Upper lobe of right lung (tissue), 1 donor: Measurements from ENCODE around the gene FICD. TPM values are rescaled to one million over a fixed set of nuclear protein-coding genes. Genes with fewer than 3 reads are reported as not detected.

Experiments
- ATAC-seq: fragments of 200-7000 bp; cut with Tn5 transposase; one replicate; pipeline ENCODE4 v1.9.1; 2020; ENCODE audit warnings: mild to moderate bottlenecking, moderate library complexity
- DNase-seq: peaks from one replicate; pipeline ENCODE4 v3.0.0-alpha.2; 2020
- H3K27ac ChIP-seq: fragments of 200-600 bp; one replicate; pipeline ENCODE4 v1.8.0; 2022
- H3K27me3 ChIP-seq: fragments of 200-600 bp; one replicate; pipeline ENCODE4 v1.8.0; 2022; ENCODE audit warnings: mild to moderate bottlenecking
- H3K36me3 ChIP-seq: fragments of 200-600 bp; one replicate; pipeline ENCODE4 v1.8.0; 2022
- H3K4me1 ChIP-seq: fragments of 200-600 bp; one replicate; pipeline ENCODE4 v1.8.0; 2022
- H3K4me3 ChIP-seq: fragments of 200-600 bp; one replicate; pipeline ENCODE4 v1.8.0; 2022; ENCODE audit warnings: mild to moderate bottlenecking
- H3K9me3 ChIP-seq: fragments of 200-600 bp; one replicate; pipeline ENCODE4 v1.8.0; 2022
- intact Hi-C: fragments of 100-400 bp; cut with DNase I; formaldehyde crosslinking; loops from one replicate; pipeline ENCODE4 v1.11.0; 2022
- total RNA-seq: library from RNA; stranded (reverse); fragmentation: NEBNext Ultra II Directional; extraction: Animal tissue kit (Norgen Biotek cat#: 25700); gene quantifications from one replicate; pipeline ENCODE4 v1.2.1, GENCODE V29; 2021
- TF ChIP-seq, protein P1 (sequence below): fragments of 200-600 bp; IDR thresholded peaks from one replicate; pipeline ENCODE4 v1.8.0; 2022; ENCODE audit warnings: antibody characterized with exemption
- donor health status: DM: no; HTN: yes; CAD: no; lungs with severe emphysema.

FICD gene
- total RNA-seq, 1 donor from 2014 or later = 10.3 TPM

- H3K4me1 ChIP-seq = peaks cover 11% of the 10 kb centered on the region
- TF ChIP-seq, protein P1, sequence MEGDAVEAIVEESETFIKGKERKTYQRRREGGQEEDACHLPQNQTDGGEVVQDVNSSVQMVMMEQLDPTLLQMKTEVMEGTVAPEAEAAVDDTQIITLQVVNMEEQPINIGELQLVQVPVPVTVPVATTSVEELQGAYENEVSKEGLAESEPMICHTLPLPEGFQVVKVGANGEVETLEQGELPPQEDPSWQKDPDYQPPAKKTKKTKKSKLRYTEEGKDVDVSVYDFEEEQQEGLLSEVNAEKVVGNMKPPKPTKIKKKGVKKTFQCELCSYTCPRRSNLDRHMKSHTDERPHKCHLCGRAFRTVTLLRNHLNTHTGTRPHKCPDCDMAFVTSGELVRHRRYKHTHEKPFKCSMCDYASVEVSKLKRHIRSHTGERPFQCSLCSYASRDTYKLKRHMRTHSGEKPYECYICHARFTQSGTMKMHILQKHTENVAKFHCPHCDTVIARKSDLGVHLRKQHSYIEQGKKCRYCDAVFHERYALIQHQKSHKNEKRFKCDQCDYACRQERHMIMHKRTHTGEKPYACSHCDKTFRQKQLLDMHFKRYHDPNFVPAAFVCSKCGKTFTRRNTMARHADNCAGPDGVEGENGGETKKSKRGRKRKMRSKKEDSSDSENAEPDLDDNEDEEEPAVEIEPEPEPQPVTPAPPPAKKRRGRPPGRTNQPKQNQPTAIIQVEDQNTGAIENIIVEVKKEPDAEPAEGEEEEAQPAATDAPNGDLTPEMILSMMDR = no peak
- no peaks in the 10 kb centered on the region for H3K9me3 ChIP-seq
- H3K36me3 ChIP-seq = peaks cover 73% of the 10 kb centered on the region
- intact Hi-C loops = no loop called here
- H3K4me3 ChIP-seq = no peak overlapping the region
- H3K27me3 ChIP-seq = no peaks in the 10 kb centered on the region
- H3K27ac ChIP-seq = no peak overlapping the region
- no peak for ATAC-seq
- DNase-seq = no peak
Measured at GRCh38 chr12:108519558-108519957, 4.5 kb downstream of the FICD start.

- TF ChIP-seq, protein P1 = no peak
- intact Hi-C loops = no loop called here
- DNase-seq = no peak
- Histone ChIP-seq H3K4me3 (no peak overlapping the region), H3K4me1 (no peaks in the 10 kb centered on the region), H3K27ac (no peak overlapping the region), H3K9me3 (no peaks in the 10 kb centered on the region), H3K36me3 (peaks cover 100% of the 10 kb centered on the region), H3K27me3 (no peaks in the 10 kb centered on the region)
- no peak for ATAC-seq
Measured at GRCh38 chr12:108523365-108523764, 8.3 kb downstream of the FICD start.

GRCh38 chr12:108525681-108526080 is 10.6 kb downstream of the FICD start:
- Histone ChIP-seq H3K27me3 (no peaks in the 10 kb centered on the region), H3K4me1 (no peaks in the 10 kb centered on the region), H3K4me3 (no peak overlapping the region), H3K9me3 (no peaks in the 10 kb centered on the region), H3K27ac (no peak overlapping the region), H3K36me3 (peaks cover 100% of the 10 kb centered on the region)
- TF ChIP-seq, protein P1 = no peak
- intact Hi-C loops = no loop called here
- ATAC-seq (no peak), DNase-seq (no peak)

DNA sequence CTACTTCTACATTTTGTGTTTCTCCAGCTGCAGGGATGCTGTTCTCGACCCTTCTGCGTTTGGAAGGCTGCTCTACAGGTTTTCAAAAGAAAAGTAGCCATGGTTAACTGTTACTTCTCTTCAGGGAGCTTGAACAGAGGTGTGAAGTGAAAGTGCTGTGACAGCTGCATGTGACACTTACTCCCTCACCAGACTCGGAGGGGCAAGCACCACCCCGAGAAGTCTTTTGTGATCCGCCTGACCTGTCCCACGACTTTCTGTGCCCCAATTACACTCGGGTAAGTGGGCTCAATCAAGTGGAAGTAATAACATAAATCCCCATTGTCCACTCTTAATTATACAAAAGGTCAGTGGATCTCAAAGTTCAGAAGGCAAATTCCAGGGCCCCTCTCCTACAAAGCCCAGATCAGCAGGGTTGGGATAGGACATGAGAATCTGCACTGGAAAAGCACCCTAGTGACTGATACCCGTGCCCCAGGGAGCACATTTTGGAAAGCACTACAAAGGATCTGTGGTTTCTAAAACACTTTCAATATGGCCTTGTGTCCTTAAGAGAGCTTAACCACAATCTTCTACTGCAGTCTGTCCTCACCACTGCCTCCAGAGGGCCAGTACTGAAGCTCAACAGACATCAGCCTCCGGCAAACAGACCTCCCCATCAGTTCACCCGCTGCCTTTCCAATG is 11.5 kb downstream of the FICD start:
- DNase-seq = no peak
- H3K27me3 ChIP-seq = no peaks in the 10 kb centered on the region
- no peak for ATAC-seq
- no peaks in the 10 kb centered on the region for H3K9me3 ChIP-seq
- H3K27ac ChIP-seq = no peak overlapping the region
- no peak overlapping the region for H3K4me3 ChIP-seq
- TF ChIP-seq, protein P1 = no peak
- peaks cover 100% of the 10 kb centered on the region for H3K36me3 ChIP-seq
- intact Hi-C loops = no loop called here
- no peaks in the 10 kb centered on the region for H3K4me1 ChIP-seq

DNA sequence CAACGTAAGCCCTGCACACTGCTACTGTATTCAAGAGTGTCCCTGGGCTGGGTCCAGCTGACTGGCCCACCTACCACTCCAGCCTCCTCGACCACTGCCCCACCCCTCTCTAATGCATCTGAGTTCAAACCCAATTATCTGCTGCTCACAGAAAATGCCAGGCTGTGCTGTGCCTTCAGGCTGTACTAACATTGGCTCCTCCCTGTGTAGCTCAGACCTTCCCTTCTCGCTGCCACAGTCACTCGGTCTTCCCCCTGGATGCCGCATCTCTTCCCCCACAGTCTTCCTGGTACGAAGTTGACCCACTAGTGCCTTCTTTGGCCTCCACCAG is 12.1 kb downstream of the FICD start:
- no peak overlapping the region for H3K27ac ChIP-seq
- H3K36me3 ChIP-seq = peaks cover 100% of the 10 kb centered on the region
- H3K4me1 ChIP-seq = no peaks in the 10 kb centered on the region
- H3K4me3 ChIP-seq = no peak overlapping the region
- intact Hi-C loops = no loop called here
- H3K9me3 ChIP-seq = no peaks in the 10 kb centered on the region
- TF ChIP-seq, protein P1 = no peak
- no peaks in the 10 kb centered on the region for H3K27me3 ChIP-seq
- DNase-seq = no peak
- no peak for ATAC-seq

GRCh38 chr12:108530161-108530560 is 15.1 kb downstream of the FICD start:
- no peaks in the 10 kb centered on the region for H3K9me3 ChIP-seq
- no peaks in the 10 kb centered on the region for H3K4me1 ChIP-seq
- H3K4me3 ChIP-seq = no peak overlapping the region
- no peaks in the 10 kb centered on the region for H3K27me3 ChIP-seq
- peaks cover 100% of the 10 kb centered on the region for H3K36me3 ChIP-seq
- DNase-seq (no peak), ATAC-seq (no peak)
- no peak overlapping the region for H3K27ac ChIP-seq
- intact Hi-C loops = no loop called here
- TF ChIP-seq, protein P1 = no peak
